Measurements from ENCODE around the gene TTC6. TPM values are rescaled to one million over a fixed set of nuclear protein-coding genes. Genes with fewer than 3 reads are reported as not detected.

TTC6 gene
- total RNA-seq, 1 donor from 2014 or later, result 8.5 TPM

DNA sequence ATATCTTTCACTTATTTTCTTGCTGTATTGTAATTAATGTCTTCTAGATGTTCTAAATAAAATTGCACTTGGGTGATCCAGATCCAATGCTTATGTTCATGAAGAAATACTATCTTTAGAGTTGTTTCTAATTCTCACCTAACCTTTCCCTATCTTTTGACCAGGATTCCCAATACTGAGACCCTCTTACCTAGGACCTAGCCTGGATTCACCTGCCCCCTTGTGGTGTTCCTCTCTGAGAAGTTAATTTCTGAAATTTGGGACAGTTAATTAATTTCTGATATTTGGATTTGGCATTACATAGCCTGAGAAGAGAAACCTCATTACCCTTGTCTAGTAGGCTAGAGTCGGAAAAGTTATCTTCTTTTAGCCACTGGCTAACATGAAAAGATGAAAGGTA lies 29.9 kb upstream of the TTC6 start:
- Mint-ChIP-seq H3K36me3 (ENCODE audit: low read depth, unreplicated experiment) (no peaks in the 10 kb centered on the region), H3K4me1 (ENCODE audit: unreplicated experiment) (peaks cover 5% of the 10 kb centered on the region), H3K27ac (ENCODE audit: unreplicated experiment) (no peak overlapping the region), H3K4me3 (ENCODE audit: unreplicated experiment) (no peak overlapping the region), H3K9me3 (ENCODE audit: unreplicated experiment) (no peaks in the 10 kb centered on the region), H3K27me3 (ENCODE audit: unreplicated experiment) (peaks cover 2% of the 10 kb centered on the region)
- DNase-seq (ENCODE audit: low spot score), result no peak
- TF ChIP-seq, protein P1, sequence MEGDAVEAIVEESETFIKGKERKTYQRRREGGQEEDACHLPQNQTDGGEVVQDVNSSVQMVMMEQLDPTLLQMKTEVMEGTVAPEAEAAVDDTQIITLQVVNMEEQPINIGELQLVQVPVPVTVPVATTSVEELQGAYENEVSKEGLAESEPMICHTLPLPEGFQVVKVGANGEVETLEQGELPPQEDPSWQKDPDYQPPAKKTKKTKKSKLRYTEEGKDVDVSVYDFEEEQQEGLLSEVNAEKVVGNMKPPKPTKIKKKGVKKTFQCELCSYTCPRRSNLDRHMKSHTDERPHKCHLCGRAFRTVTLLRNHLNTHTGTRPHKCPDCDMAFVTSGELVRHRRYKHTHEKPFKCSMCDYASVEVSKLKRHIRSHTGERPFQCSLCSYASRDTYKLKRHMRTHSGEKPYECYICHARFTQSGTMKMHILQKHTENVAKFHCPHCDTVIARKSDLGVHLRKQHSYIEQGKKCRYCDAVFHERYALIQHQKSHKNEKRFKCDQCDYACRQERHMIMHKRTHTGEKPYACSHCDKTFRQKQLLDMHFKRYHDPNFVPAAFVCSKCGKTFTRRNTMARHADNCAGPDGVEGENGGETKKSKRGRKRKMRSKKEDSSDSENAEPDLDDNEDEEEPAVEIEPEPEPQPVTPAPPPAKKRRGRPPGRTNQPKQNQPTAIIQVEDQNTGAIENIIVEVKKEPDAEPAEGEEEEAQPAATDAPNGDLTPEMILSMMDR (IDR thresholded peaks at IDR 0.05; ENCODE audit: unreplicated experiment), result peak; percentile 47

GRCh38 chr14:37566811-37567371 lies 28.5 kb upstream of the TTC6 start:
- H3K36me3 Mint-ChIP-seq (ENCODE audit: low read depth, unreplicated experiment), result no peaks in the 10 kb centered on the region
- peaks cover 5% of the 10 kb centered on the region for H3K4me1 Mint-ChIP-seq (ENCODE audit: unreplicated experiment)
- DNase-seq (ENCODE audit: low spot score), result no peak

GRCh38 chr14:37569729-37570128 lies 25.7 kb upstream of the TTC6 start:
- TF ChIP-seq, protein P1 (IDR thresholded peaks at IDR 0.05; ENCODE audit: unreplicated experiment), result no peak
- no peak overlapping the region for H3K27ac Mint-ChIP-seq (ENCODE audit: unreplicated experiment)
- no peaks in the 10 kb centered on the region for H3K36me3 Mint-ChIP-seq (ENCODE audit: low read depth, unreplicated experiment)
- no peak for DNase-seq (ENCODE audit: low spot score)
- no peak overlapping the region for H3K4me3 Mint-ChIP-seq (ENCODE audit: unreplicated experiment)
- H3K27me3 Mint-ChIP-seq (ENCODE audit: unreplicated experiment), result peaks cover 2% of the 10 kb centered on the region
- H3K4me1 Mint-ChIP-seq (ENCODE audit: unreplicated experiment), result peaks cover 5% of the 10 kb centered on the region
- no peaks in the 10 kb centered on the region for H3K9me3 Mint-ChIP-seq (ENCODE audit: unreplicated experiment)

More at GRCh38 chr14:37566811-37567371, 28.5 kb upstream of the TTC6 start:
- Mint-ChIP-seq H3K9me3 (ENCODE audit: unreplicated experiment) (no peaks in the 10 kb centered on the region), H3K4me3 (ENCODE audit: unreplicated experiment) (no peak overlapping the region), H3K27ac (ENCODE audit: unreplicated experiment) (no peak overlapping the region), H3K27me3 (ENCODE audit: unreplicated experiment) (peaks cover 2% of the 10 kb centered on the region)
- TF ChIP-seq, protein P1 (IDR thresholded peaks at IDR 0.05; ENCODE audit: unreplicated experiment), result no peak

GRCh38 chr14:37571391-37571790 lies 24.0 kb upstream of the TTC6 start:
- no peak for DNase-seq (ENCODE audit: low spot score)
- Mint-ChIP-seq H3K27me3 (ENCODE audit: unreplicated experiment) (peaks cover 3% of the 10 kb centered on the region), H3K27ac (ENCODE audit: unreplicated experiment) (no peak overlapping the region), H3K4me1 (ENCODE audit: unreplicated experiment) (peaks cover 5% of the 10 kb centered on the region), H3K9me3 (ENCODE audit: unreplicated experiment) (no peaks in the 10 kb centered on the region), H3K36me3 (ENCODE audit: low read depth, unreplicated experiment) (no peaks in the 10 kb centered on the region), H3K4me3 (ENCODE audit: unreplicated experiment) (no peak overlapping the region)
- TF ChIP-seq, protein P1 (IDR thresholded peaks at IDR 0.05; ENCODE audit: unreplicated experiment), result no peak

- Mint-ChIP-seq H3K27ac (ENCODE audit: unreplicated experiment) (no peak overlapping the region), H3K4me3 (ENCODE audit: unreplicated experiment) (no peak overlapping the region), H3K36me3 (ENCODE audit: low read depth, unreplicated experiment) (no peaks in the 10 kb centered on the region), H3K4me1 (ENCODE audit: unreplicated experiment) (no peaks in the 10 kb centered on the region), H3K27me3 (ENCODE audit: unreplicated experiment) (peaks cover 5% of the 10 kb centered on the region), H3K9me3 (ENCODE audit: unreplicated experiment) (no peaks in the 10 kb centered on the region)
- TF ChIP-seq, protein P1 (IDR thresholded peaks at IDR 0.05; ENCODE audit: unreplicated experiment), result no peak
- DNase-seq (ENCODE audit: low spot score), result no peak
These were observed 22.1 kb upstream of the TTC6 start for GRCh38 chr14:37573356-37573755.
